Measurements from ENCODE around the gene PLCXD3. TPM values are rescaled to one million over a fixed set of nuclear protein-coding genes. Genes with fewer than 3 reads are reported as not detected.
"Not testable (repeated sequence)": the region's sequence is repeated elsewhere in the genome, so short reads cannot be mapped to it uniquely, and the experiment has no call there.

The PLCXD3 gene
- total RNA-seq, 1 experiment from 2014 or later: not detected

DNA sequence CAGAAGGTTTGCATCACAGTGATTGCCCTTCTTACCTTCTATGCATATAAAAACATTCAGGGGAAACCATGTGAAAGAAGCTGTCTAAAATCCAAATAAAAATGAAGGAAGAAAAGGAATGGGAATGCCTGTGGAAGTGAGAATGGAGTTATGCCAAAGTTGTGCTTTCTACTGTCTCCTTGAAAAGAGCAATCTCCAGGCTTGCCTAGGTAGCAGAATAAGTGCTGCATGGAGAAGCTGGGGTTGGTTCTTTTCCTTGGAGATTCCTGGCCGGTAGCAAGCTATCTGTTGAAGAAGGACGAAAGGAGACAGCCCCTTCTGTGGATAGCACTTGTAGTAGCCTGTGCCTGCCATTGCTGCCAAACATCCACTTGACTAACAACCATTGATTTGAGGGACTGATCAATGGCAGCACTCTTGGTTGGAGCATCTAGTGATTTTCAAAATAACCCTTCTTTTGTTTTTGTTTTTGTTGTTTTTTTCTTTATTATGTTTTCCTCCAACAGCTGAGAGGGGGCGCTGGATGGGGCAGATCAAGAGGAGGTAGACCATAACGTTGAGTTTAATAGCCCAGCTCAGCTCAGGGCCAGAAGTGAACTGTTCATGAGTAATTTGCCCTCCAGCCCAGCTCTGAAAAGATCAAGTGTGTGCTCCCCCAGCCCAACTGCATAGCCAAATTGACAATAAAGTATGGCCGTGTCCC is 1.6 kb downstream of the PLCXD3 start:
- Histone ChIP-seq H3K27me3 (peaks cover 7% of the 10 kb centered on the region; the same call in 1 of the 2 replicates), H3K9me3 (no peaks in the 10 kb centered on the region), H3K36me3 (no peaks in the 10 kb centered on the region), H3K4me3 (no peak overlapping the region)
- no peak for DNase-seq

DNA sequence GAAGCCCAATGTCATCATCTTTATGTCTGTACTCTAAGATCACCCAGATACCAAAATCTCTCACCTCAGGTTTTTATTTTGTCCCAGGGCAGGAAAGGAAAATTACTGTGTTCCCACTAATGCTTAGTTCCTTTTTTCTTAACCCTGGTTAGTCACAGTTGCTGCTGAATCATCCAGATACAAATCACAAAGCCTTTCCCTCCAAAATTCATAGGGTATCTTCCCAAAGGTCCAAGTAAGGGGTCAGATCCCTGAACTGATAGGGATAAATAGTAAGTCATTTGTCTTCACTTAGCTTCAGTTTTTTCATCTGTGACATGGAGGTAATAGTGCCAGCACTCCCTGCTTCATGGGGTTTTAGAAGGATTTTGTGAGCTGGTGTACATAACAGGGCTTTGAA is 2.2 kb downstream of the PLCXD3 start:
- peaks cover 7% of the 10 kb centered on the region; the same call in 1 of the 2 replicates for H3K27me3 ChIP-seq
- no peak overlapping the region for H3K4me3 ChIP-seq
- H3K9me3 ChIP-seq: no peaks in the 10 kb centered on the region
- no peak for DNase-seq
- H3K36me3 ChIP-seq: no peaks in the 10 kb centered on the region

DNA sequence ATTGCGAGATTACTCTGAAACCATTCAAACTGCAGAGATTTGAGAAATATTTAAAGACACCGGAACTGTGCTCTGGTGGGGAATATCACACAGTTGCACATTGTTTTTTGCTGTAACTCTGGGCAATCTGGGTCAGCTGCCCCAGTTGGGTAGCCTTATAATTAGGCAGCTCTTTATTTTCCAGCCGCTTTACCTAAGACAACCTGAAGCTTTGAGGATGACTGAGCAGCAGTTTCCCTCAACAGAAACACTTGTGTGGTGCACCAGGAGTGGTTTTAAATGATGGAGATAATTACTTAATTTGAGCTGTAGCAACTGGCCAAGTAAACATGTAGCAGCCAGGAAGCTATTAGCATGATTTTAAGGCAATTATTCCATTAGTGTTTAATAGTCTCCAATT is 2.9 kb downstream of the PLCXD3 start:
- no peak overlapping the region for H3K4me3 ChIP-seq
- no peaks in the 10 kb centered on the region for H3K9me3 ChIP-seq
- DNase-seq: no peak
- peaks cover 7% of the 10 kb centered on the region; the same call in 1 of the 2 replicates for H3K27me3 ChIP-seq
- no peaks in the 10 kb centered on the region for H3K36me3 ChIP-seq

DNA sequence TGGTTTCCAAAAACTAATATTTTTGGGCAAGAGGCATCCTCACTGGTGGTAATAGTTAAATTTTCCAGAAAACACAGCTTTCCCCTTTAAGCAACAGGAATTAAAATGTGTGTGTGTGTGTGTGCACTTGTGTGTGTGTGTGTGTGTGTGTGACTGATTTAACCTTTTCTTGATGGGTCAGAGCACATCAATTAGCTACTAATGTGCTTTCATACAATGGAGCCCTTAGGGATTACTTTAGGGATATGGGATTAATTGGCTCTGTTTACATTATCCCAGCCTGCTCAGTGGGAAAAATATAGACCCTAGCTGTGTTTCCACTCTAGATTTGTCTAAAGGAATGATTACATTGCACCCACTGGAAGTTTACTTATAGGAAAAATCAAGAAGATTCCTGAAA is 6.5 kb downstream of the PLCXD3 start:
- Histone ChIP-seq H3K36me3 (no peaks in the 10 kb centered on the region), H3K9me3 (no peaks in the 10 kb centered on the region), H3K4me3 (no peak overlapping the region), H3K27me3 (no peaks in the 10 kb centered on the region; the same call in 1 of the 2 replicates)
- no peak for DNase-seq

DNA sequence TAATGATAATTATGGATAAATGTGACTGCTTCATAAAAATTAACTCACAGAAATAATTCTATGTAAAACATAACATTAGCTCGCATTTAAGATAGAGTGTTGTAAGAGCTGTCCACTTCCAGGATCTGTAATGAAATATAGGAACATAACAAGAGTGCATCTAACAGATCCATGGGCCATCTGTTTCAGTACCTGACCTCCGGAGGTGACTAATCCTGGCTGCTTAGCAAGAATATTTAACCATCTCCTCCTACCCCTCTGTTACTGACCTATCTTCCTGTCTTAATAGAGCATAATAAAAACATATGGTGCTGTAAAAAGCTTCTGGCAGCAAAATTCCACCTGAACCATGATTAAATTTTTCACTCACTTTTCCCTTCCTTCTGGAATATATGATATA is 7.1 kb downstream of the PLCXD3 start:
- Histone ChIP-seq H3K9me3 (no peaks in the 10 kb centered on the region), H3K27me3 (no peaks in the 10 kb centered on the region; the same call in 1 of the 2 replicates), H3K36me3 (no peaks in the 10 kb centered on the region), H3K4me3 (no peak overlapping the region)
- no peak for DNase-seq

DNA sequence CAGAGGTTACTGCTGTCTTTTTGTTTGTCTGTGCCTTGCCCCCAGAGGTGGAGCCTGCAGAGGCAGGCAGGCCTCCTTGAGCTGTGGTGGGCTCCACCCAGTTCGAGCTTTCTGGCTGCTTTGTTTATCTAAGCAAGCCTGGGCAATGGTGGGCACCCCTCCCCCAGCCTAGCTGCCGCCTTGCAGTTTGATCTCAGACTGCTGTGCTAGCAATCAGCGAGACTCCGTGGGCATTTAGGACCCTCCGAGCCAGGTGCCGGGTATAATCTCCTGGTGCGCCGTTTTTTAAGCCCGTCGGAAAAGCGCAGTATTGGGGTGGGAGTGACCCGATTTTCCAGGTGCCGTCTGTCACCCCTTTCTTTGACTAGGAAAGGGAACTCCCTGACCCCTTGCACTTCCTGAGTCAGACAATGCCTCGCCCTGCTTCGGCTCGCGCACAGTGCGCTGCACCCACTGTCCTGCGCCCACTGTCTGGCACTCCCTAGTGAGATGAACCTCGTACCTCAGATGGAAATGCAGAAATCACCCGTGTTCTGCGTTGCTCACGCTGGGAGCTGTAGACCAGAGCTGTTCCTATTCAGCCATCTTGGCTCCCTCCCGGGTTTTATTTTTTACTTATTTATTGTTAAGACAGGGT is 16.8 kb downstream of the PLCXD3 start:
- H3K27me3 ChIP-seq, H3K4me3 ChIP-seq, H3K36me3 ChIP-seq, DNase-seq, H3K9me3 ChIP-seq: not testable (repeated sequence)

DNA sequence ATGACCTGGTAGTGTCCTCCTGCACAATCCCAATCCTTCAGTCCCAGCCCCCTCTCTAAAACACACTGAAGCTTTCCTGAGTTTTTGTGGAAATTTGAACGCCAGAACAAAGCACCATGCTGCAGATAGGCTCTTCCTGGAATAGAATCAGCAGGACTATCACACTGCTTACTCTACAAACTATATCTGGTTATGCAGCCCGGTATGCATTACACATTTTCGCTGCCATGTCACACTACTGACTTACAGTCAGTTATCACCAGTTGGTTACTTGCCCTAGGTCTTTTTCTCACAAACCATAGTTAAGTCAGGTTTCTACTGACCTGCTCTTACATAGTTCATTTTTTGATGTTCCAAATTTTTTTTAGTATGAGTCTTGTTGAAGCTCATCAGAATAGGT is 24.9 kb downstream of the PLCXD3 start:
- no peak overlapping the region for H3K4me3 ChIP-seq
- H3K36me3 ChIP-seq: no peaks in the 10 kb centered on the region
- no peak for DNase-seq
- no peaks in the 10 kb centered on the region for H3K27me3 ChIP-seq
- no peaks in the 10 kb centered on the region for H3K9me3 ChIP-seq

DNA sequence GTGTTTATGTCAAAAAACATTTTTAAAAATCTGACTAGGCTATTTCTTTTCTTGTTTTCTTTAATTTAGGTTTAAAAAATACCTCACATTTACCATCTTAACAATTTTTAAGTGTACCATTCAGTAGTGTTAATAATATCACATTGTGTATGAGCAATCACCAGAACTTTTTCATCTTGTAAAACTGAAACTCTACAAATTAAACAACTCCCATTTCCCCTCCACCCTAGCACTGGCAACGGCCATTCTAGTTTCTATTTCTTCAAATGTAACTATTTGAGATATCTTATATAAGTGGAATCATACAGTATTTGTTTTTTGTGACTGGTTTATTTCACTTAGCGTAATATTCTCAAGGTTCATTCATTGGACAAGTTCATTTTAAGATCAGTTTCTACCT is 27.7 kb downstream of the PLCXD3 start:
- Histone ChIP-seq H3K4me3 (no peak overlapping the region), H3K36me3 (no peaks in the 10 kb centered on the region), H3K27me3 (no peaks in the 10 kb centered on the region), H3K9me3 (no peaks in the 10 kb centered on the region)
- DNase-seq: no peak

DNA sequence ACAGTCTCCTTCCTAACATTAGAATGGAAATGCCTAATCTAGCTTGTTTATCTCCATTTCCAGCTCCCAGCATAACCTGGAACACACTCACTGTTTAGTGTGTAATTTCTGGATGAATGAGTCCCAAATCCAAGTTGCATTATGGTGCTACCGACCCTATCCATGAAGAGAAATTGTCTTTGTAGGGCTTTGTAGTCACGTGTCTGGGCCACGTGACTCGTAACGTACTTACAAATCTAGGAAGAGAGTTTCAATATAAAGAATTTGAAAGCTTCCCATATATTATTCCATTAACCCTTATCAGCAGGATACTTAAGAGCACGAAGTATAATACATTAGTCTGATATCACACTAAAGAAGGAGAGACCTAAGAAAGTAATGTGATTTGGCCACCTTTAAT is 28.2 kb downstream of the PLCXD3 start:
- Histone ChIP-seq H3K4me3 (no peak overlapping the region), H3K36me3 (no peaks in the 10 kb centered on the region), H3K27me3 (no peaks in the 10 kb centered on the region), H3K9me3 (no peaks in the 10 kb centered on the region)
- DNase-seq: no peak

DNA sequence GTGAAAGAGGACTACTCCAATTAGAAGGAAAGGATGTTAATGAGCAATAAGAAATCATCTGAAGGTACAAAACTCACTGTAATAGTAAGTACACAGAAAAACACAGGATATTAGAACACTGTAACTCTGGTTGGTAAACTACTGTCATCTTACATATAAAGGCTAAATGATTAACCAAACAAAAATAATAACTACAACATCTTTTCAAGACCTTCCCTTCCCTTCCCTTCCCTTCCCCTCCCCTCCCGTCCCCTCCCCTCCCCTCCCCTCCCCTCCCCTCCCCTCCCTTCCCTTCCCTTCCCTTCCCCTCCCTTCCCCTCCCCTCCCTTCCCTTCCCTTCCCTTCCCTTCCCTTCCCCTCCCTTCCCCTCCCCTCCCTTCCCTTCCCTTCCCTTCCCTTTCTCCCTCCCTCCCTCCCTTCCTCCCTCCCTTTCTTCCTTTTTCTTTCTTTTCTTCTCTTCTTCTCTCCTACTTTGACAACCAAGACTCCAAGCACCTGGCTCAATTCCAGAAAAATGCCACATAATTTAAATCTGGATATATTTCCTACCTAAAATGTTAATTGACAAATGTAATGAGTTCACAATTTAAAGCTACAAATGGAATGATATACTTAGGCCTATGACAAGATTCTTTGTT is 38.7 kb downstream of the PLCXD3 start:
- not testable (repeated sequence) for H3K27me3 ChIP-seq, H3K36me3 ChIP-seq, DNase-seq, H3K9me3 ChIP-seq, H3K4me3 ChIP-seq

DNA sequence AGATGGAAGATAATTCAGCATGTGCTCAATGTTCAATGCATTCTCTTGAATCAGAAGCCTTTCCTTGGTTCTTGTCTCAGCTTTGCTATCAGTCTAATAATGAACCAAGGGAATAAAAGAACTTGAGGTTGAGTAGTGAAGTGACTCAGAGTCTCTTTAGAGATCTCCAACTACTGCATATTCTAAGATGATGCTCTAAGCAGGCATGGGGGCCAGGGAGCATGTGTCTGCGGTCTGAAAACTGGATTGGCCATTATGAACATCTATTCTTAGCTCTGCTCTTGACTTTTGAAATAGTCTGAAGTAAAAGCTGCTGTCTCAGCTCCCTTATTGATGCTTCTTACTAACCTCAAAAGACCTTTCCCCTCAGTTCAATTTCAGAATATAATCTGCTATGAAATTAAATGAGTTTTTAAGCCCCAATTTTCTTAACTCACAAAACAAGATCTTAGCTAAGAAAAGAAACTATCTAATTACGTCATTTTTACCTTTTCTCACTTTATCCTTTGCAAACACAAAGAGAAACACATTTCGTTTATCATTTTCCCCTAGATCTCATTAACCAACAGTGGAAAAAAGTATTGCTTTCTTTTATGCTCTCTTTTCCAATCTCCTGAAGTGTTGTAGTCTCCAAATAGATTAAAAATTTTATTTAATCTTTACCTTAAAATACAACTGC is 44.8 kb downstream of the PLCXD3 start:
- Histone ChIP-seq H3K9me3 (no peaks in the 10 kb centered on the region), H3K4me3 (no peak overlapping the region), H3K27me3 (no peaks in the 10 kb centered on the region), H3K36me3 (no peaks in the 10 kb centered on the region)
- no peak for DNase-seq

DNA sequence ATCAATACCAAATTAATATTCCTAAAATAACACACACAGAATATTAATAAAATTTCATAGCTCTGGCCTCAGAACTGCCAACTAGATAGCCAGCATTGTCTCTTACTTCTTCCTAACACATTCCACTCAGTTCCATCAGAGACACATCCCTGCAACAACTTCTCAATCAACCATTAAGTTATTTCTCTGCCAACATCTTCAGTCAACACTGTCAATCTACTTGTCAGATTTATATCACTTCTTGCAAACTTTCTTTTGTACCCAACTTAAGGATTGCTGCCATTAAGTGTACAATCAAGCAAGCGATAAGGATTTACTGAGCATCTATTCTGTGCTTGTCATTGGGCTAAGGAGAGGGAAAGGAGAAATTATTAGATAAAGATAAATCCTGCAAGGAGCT is 50.8 kb downstream of the PLCXD3 start:
- no peak for DNase-seq
- Histone ChIP-seq H3K4me3 (no peak overlapping the region), H3K27me3 (no peaks in the 10 kb centered on the region), H3K9me3 (no peaks in the 10 kb centered on the region), H3K36me3 (no peaks in the 10 kb centered on the region)

DNA sequence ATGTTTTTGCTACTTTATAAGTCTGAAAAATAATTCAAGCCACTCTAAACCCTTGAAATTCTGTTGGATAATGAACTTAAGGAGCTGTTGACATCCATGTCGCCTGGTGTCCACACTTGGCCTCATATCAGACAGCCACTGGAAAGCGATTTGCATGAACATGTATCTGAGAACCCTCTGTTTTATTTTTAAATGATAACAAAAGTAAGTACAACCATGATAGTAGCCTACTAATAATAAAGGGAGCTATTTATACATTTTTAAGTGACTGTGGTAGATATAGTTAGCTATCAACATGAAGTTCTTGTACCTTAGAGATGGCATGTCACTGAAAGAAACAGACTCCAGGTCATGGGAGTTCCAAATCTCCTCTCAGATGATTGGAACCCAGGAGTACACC is 53.3 kb downstream of the PLCXD3 start:
- H3K36me3 ChIP-seq: no peaks in the 10 kb centered on the region
- H3K27me3 ChIP-seq: no peaks in the 10 kb centered on the region
- no peaks in the 10 kb centered on the region for H3K9me3 ChIP-seq
- no peak for DNase-seq
- no peak overlapping the region for H3K4me3 ChIP-seq

DNA sequence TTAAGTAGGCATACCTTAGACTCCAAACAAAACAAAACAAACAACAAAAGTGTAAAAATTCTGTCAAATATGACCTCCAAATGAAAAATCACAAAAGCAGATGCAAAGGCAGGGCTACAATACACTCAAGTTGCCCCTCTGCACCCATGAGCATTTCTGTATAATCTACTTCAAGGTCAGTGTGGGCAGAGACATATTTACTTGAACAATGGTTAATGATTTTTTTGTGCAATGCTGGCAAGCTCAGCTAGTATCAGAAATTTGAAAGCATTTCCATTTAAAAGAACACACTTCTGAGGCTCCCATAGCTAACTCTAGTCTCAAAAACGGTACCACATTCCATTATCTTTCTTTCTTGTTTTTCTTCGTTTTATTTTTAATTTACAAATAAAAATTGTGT is 57.9 kb downstream of the PLCXD3 start:
- Histone ChIP-seq H3K36me3 (no peaks in the 10 kb centered on the region), H3K27me3 (no peaks in the 10 kb centered on the region), H3K9me3 (no peaks in the 10 kb centered on the region), H3K4me3 (no peak overlapping the region)
- DNase-seq: no peak

DNA sequence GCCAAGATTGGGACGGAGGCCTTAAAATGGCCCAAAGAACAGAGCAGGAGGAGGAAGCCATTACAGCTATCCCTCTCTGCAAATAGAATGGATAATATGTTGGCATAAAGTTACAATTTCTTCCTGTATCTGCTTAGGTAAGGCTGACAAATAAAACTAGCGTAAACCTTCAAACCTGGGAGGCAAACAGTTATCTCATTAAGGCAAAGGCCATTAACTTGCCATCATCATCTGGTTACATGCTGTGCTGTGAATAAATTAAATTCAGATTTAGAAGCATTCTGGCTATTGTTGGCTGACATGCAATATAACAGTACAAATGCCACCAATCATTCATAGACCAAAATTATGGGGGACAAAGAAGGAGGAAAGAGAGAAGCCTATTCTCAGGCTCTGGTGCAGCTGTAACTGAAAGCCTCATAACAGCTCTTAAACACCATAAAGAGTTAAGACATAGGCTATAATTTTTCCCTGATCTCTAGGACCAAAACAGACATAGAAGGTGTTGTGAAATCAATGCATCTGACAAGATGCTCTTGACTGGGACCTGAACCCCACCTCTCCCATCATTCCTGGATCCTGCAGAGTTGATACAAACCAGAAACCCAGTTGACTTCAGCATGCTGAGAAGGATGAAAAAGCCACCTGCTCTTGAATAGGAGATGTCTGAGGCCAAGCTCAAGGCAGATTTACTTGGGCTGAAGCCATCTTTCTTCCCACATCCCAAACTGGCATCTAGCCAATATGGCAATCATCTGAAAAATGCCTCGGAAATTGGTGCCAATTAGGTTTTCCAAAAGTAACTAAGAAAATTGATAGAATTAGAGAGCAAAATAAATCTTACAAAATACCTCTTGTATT is 62.5 kb downstream of the PLCXD3 start:
- Histone ChIP-seq H3K27me3 (no peaks in the 10 kb centered on the region), H3K9me3 (no peaks in the 10 kb centered on the region), H3K4me3 (no peak overlapping the region), H3K36me3 (no peaks in the 10 kb centered on the region)
- no peak for DNase-seq

DNA sequence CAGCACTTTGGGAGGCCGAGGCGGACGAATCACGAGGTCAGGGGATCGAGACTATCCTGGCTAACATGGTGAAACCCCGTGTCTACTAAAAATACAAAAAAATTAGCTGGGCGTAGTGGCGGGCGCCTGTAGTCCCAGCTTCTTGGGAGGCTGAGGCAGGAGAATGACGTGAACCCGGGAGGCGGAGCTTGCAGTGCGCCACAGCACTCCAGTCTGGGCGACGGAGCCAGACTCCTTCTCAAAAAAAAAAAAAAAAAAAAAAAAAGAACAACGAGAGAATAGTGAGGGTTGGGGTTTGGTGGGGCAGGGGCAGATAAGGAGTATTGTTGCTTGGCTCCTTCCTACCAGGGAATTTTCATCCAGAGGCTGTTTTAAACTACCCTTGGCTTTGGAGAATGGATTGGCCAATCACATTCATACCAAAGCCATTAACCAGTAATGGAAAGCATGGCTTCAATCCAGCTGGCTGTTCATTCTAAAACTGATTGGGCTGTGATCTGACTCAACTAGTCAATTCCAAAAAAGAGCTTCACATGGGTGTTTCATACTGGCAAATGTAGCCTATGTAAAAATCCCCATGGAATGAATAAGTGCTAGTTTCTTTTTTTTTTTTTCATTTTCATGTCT is 64.4 kb downstream of the PLCXD3 start:
- H3K36me3 ChIP-seq: no peaks in the 10 kb centered on the region
- H3K4me3 ChIP-seq: no peak overlapping the region
- DNase-seq: peak; percentile 32
- H3K9me3 ChIP-seq: no peaks in the 10 kb centered on the region
- H3K27me3 ChIP-seq: no peaks in the 10 kb centered on the region
